GM19438 (cell line): ENCODE data around the gene TAF3.

ENCODE experiments used
- ATAC-seq: cut with Tn5 transposase; IDR thresholded peaks from one replicate; pipeline ENCODE4 v1.9.1; 2021; ENCODE audit warnings: low read depth; ENCODE audit not compliant: unreplicated experiment

Gene TAF3

DNA sequence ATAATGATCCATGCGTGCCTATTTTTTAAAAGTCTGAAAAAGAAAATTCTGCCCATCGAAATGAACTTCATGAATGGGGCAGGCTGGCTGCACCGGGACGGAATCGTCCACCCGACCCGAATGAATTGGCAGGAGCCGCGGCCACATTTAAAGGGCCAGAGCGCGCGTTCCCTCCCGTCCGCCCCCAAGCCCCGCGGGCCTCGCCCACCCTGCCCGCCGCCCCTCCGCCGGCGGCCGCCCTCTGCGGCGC, 235.9 kb downstream of the TAF3 start:
- peak; percentile 0 for ATAC-seq

DNA sequence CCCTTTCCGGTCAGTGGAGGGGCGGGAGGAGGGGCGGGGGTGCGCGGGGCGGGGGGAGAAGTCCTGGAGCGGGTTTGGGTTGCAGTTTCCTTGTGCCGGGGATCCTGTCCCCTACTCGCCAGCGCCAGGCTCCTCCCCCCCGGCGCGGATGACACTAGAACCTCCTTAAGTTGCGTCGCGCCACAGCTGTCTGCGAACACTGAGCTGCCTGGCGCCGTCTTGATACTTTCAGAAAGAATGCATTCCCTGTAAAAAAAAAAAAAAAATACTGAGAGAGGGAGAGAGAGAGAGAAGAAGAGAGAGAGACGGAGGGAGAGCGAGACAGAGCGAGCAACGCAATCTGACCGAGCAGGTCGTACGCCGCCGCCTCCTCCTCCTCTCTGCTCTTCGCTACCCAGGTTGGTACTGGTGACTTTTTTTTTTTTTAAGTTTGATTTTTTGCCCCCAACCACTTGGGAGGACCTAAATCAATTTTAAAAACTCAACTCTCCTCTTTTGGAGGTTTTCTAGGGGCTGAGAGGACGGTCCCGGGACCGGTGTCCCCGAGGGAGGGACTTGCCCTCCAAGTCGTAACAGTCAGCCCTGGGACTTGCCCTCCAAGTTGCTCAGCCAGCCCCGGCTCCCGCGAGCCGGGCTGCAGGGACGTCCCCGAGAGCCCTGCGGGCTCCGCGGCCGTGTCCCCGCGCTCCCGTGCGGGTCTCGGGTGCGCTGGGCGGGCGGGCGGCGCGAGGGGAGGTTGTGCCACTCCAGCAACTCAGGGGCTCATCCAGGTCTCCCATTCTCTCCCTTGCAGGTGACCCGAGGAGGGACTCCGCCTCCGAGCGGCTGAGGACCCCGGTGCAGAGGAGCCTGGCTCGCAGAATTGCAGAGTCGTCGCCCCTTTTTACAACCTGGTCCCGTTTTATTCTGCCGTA, 236.4 kb downstream of the TAF3 start, which contains the start of gene GATA3:
Gene GATA3 (plus strand): TSS at position 195 of the 914 bp plus-strand sequence. CDS start 968 bp downstream, outside the sequence.
- peak; percentile 41 for ATAC-seq

DNA sequence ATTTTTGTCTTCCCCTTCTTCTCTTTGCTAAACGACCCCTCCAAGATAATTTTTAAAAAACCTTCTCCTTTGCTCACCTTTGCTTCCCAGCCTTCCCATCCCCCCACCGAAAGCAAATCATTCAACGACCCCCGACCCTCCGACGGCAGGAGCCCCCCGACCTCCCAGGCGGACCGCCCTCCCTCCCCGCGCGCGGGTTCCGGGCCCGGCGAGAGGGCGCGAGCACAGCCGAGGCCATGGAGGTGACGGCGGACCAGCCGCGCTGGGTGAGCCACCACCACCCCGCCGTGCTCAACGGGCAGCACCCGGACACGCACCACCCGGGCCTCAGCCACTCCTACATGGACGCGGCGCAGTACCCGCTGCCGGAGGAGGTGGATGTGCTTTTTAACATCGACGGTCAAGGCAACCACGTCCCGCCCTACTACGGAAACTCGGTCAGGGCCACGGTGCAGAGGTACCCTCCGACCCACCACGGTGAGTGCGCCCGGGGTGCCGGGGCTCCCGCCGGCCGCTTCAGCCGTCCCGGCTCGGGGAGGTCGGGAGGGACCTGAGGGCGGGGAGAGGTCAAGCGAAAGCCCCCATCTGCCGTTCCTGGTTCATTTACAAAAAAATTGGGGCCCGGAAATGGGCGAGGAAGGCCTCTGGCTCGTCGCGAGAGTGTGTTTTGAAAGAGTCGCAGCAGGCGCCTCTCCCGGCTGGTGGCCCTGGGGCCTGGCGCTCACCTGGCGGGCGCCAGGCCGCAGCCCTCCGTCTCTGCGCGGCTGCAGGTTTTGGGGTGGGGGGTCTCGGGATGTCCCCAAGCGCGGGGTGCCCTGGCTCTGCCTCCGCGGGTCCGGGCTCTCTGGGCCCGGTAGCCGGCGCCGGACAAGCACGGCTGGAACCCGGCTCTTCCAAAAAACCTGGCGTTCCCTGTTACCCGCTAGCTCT, 237.4 kb downstream of the TAF3 start:
- no peak for ATAC-seq

DNA sequence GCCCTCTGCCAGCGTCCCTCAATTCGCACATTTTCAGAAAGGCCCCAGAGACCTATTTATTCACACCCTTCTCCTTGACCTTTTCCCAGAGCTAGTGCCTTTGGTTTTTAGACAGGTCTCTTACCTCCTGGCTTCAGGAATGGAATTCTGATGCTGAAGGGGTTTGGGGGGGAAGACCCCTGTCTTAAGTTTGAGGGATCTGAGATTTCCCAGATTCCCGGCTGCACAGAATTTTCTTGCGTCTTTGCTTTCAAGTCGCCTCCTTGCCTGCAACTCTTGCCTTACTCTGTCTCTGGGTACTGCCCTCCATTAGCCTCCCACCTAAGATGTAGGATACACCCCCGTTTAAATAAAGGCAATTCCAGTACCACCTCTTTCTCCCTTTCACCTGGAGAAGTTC, 238.1 kb downstream of the TAF3 start:
- ATAC-seq = no peak

DNA sequence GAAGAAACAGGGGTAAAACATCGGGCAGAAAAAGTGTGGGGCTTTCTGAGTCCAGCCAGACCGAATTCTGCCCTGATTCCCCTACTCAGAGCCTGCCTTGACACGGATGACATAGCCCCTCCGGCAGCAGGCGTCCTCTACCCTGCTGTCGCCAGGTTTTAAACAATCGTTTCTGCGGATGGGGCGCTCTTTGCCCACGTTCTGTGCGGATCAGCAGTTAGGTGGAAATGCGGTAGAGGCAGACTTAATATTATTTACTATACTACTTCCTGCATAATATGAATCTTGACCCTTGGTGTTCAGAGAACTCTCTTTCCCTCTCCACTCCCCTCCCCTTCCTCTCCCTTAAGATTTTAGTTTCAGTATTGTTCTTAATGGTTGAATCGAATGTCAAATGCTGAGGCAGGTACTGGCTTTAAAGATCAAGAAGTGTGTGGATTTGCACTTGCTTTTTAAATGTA, 238.6 kb downstream of the TAF3 start:
- peak; percentile 18 for ATAC-seq

DNA sequence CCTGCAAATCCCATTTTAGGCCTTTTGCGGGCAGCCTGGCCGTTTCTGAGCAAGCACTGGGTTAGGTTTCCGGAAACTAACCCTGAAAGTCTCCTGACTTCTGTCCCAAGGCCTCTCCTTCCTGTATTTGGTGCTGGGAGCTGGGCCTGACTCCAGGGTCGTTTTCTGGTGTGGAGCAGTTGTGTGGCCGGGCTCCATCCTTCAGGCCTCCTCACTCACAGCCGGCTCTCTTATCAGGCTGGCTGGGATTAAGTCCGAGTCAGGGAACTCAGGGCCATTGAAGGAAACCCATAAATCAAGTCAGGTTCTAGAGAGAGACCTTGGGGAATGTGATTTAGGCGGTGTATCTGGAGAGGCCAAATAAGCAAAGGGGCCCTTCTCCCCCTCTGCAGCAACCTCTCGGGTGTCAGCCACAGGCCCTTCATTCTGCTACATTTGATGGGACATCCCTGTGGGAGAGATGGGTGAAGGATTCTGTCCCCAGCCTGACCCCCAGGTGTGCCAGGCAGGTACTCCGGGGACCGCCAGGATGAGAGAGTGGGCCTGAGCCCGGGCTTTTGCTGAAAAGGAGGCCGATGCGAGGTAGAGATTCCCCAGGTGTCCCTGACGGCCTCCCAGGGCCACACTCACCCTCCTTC, 239.4 kb downstream of the TAF3 start:
- ATAC-seq = no peak

DNA sequence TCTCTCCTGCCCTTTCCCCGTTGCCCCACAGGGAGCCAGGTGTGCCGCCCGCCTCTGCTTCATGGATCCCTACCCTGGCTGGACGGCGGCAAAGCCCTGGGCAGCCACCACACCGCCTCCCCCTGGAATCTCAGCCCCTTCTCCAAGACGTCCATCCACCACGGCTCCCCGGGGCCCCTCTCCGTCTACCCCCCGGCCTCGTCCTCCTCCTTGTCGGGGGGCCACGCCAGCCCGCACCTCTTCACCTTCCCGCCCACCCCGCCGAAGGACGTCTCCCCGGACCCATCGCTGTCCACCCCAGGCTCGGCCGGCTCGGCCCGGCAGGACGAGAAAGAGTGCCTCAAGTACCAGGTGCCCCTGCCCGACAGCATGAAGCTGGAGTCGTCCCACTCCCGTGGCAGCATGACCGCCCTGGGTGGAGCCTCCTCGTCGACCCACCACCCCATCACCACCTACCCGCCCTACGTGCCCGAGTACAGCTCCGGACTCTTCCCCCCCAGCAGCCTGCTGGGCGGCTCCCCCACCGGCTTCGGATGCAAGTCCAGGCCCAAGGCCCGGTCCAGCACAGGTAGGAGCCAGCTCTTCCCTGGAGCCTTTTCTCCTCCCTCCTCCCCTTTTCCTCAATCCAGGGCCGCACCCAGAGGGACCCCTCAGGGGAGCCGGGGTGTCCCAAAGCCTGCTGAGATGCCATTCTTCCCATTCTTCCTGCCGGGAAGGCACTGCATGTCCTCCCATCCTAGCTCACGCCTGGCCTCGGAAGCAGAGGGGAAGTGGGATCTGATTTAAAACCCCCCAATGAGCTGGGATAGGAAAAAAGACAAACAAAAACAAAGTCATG, 240.2 kb downstream of the TAF3 start:
- ATAC-seq = no peak

DNA sequence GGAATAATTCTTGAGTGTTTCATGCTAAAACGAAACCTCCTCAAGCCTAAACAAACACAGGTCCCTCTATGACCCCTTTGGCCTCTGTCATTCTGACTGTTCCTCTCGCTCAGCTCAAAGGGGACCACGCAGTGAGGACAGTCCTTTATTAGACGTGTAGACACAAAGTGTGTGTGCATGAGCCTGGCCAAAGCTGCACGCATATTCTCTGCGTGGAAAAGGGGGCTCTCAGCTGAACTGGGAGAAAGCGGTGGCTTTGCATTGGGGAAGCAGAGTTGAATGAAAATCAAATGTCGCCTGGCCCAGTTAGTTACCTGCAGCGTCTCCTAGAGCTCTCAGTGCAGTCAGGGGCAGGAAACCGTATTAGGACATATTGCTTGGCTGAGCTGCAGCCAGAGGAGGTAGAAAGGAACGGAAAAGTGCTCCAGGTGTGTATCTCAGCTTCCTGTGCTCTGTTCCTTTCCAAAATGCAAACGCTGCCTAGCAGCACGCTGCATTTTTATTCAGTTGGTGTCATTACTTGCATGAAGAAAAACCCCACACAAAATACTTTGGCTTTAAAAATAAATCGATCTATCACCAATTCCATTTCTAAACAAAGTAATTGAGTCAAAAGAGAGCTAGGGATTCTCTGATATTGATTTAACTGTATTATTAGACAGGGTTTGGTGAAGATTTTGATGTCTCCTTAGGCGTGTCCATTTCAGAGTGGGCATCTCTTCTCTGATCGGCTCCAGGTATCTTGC, 241.1 kb downstream of the TAF3 start:
- ATAC-seq = no peak

DNA sequence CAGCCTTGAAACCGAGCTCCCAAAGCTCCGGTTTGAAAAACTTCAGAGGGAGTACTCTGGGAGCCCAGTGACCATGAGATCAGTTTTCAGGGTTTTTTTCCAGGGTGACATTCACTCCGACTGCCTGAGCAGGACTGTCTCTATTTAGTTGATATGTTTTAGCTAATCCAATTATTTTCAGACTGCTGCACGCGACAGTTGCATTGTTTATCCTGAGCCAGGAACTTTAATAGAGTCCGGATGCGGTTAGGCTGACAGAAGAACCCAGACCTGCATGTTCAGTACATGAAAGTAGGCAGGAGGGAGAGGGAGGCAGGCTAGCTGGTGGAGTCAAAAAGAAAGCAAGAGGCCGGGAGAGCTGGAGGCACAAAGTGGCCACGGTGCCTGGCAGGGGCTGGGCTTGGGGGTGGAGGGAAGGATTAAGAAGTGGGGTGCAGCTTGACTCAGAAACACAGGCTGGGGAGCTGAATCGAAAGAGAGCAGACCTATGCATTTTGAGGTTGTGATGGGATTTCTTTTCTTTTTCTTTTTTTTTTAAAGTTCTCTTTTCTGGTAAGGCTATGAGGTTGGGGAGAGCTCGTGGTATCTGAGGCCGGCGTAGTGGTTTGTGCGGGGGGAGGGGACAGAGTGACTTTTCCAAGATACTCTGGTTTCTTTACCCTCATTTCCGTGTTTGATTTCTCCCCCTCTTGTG, 241.9 kb downstream of the TAF3 start:
- peak; percentile 44 for ATAC-seq

DNA sequence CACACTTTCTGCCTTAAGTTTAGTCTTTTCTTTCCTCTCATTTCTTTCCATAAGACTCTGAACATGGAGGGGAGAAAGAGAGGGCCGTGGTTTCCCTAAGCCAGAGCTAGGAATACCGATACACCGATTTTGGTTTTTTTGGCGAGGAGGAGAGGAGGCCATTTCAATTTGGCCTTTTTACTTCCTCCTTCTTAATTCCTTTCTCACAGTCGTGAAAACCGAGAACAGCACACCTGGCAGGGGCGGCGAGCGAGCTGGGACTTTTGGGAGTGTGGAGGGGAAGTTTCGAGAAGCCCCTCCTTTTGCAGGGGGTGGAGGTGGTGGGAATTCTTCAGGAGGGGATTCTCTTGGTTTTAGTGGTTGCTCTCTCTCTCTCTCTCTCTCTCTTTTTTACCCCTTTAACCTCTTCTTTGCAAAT, 242.4 kb downstream of the TAF3 start:
- ATAC-seq = no peak

DNA sequence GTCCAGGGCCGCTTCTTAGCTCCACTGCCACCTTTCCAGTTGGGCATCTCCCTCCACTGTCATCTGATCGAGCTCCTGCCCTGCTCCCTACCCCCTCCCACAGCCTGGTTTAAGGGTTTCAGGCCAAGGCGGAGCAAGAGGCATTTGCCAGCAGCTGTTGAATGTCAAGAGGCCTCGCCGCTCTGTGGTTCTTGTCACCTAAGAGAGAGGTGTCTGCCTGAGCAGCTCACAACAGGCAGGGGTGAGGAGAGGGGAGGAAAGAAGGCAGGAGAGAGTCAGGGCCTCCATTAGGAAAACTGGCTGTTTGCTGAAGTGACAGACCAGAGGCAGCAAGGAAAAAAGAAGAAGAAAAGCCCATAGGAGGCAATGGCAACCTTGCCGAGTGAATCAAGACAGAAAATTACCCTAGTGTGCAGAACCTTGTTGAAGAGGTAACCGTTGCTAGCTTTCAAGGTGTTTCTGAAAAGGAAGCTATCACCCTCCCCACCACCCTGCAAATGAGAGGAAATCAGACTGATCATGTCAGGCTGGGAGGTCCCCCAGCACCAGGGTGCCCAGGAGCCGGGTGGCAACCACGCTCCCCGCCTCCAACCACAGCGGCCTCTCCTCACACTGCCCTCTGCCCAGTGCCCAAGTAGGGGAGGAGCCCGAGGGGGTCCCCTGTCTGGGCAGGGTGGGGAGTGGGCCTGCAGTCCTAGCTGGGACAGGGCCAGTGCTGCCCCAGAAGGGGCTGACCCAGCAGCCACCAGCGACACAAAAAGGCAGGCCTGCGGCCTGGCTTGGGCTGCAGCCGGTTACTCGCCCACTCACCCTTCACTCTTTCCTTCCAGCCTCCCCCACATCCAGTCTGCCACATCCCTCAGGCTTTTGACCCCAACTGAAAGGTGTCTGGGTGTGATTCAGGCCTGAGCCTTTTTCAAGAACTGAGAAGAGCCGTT, 243.2 kb downstream of the TAF3 start:
- no peak for ATAC-seq

DNA sequence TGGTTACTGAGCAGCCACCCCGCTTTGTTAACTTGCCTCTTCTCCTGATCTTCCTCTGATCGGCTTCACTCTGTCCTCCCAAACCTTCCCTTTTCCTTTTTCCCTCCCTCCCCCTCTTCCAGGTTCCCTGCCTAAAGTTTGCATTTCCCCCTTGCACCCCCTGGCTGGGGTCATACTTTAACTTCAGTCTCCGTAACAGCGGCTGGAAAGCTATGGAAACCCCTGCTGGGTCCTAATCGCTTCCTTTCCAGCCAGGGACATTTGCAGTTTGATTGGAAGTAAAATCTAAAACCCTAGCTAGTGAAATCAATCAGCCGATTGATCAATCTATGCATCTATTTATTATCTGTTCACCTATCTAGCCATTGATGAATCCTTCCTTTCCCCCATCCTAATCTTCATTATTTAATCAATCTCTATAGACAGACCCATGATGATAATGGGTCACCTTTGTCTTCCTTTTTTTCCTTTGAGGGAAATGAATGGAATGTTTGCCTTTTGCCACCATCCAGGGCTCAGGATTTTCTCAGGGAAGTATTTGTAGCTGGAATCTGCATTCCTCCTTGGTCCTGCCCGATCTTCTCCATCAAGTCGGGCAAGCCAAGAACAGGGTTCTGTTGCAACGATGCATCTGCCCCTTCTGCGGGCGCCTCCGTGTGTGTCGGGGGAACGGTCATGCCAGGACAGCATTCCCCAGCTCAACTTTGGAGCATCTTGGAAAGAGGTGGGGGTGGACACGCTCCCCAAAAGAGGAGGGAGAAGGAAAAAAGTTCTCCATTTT, 245.0 kb downstream of the TAF3 start:
- no peak for ATAC-seq

DNA sequence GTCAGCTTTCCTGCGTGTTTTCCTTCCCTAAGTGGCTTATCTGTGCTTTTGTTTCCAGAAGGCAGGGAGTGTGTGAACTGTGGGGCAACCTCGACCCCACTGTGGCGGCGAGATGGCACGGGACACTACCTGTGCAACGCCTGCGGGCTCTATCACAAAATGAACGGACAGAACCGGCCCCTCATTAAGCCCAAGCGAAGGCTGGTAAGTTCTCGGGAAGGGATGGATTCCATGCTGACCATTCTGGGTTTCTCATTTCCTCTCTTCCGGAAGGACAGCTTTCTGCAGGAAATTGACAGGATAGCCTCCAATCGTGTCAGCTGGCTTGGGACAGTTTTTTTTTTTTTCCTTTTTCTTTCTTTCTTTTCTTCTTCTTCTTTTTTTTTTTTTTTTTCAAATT, 245.6 kb downstream of the TAF3 start:
- ATAC-seq = no peak

DNA sequence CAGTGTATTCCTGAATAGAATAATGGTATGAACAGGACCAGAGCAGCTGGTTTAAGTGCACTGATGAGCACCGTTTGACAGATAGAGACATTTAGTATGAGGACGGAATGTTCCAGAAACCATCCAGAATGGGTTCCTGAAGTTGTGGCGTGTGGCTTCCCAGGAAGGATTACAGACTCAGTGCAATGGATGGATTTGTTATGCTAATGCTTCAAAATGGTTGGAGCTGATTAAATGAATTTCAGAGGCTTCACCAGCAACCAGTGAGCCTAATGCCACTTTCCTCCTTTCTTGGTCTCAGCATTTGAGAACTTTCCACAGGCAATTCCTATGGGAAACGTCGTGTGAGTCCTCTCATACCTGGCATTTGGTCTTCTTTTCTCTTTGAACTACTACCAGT, 246.1 kb downstream of the TAF3 start:
- no peak for ATAC-seq

DNA sequence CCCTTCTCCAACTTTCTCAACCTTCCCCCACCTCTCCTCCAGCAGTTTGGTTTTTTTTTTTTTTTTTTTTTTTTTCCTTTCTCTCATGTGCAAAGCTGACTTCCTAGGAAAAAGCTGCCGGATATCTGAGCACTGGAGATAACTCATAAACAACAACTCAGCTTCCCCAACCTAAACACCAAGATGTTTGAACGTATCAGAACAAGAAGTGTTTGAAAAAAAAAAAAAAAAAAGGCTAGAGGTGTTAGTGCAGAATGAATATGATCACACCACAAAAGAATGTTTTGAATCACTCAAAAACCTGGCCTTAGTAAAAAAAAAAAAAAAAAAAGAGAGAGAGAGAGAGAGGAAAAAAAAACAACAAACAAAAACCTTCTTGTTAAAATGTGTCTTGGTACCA, 247.3 kb downstream of the TAF3 start:
- no peak for ATAC-seq

DNA sequence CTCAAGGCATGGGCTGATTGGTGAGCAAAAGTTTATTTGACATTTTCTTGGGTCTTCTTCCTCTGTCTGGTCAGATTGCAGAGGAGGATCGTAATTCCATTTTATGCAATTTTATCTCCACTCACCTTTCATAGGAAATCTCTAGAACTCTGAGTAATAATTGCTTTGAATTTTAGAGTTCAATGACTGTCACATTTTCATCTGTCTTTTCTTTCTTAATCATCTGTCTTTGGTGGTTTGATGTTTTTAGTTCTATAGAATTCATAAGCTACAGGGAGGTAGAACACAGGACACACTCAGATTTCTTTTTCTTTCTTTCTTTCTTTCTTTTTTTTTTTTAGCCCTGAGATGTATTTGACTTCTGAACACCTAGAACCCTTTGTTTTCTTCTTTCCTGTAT, 247.8 kb downstream of the TAF3 start:
- ATAC-seq = no peak
